Measurements from ENCODE around the gene PPIE.
"Not testable (repeated sequence)": the region's sequence is repeated elsewhere in the genome, so short reads cannot be mapped to it uniquely, and the experiment has no call there.

GRCh38 chr1:39764512-39764911 is 25.8 kb downstream of the PPIE start:
- TF ChIP-seq CTCF (IDR thresholded peaks at IDR 0.05 in 2 of 3, conservative IDR thresholded peaks at IDR 0.05 in 1 of 3; ENCODE audit: borderline replicate concordance in 1 of 3, insufficient read depth in 1 of 3, low read depth in 2 of 3, low read length in 2 of 3); POLR2AphosphoS5 (IDR thresholded peaks at IDR 0.05; ENCODE audit: low read depth, low read length); ZNF274 (IDR thresholded peaks at IDR 0.05; ENCODE audit: low read depth, low read length); EZH2 (IDR thresholded peaks at IDR 0.05); CEBPB (IDR thresholded peaks at IDR 0.05; ENCODE audit: low read depth); JUND (IDR thresholded peaks at IDR 0.05); POLR2A (IDR thresholded peaks at IDR 0.05; ENCODE audit: borderline replicate concordance, extremely low read depth, insufficient read depth, insufficient read length); ZBTB33 (IDR thresholded peaks at IDR 0.05; ENCODE audit: extremely low read depth, insufficient replicate concordance, low read length): not testable (repeated sequence)

Data from HCT116 (cell line).